GM15510 (cell line): ENCODE results near the gene REEP6.

ENCODE experiments used
- POLR2A ChIP-seq: IDR thresholded peaks from 3 replicates; pipeline ENCODE4 v1.6.1; 2011; ENCODE audit warnings: borderline replicate concordance; ENCODE audit not compliant: insufficient read length; ENCODE audit errors: extremely low read depth

The REEP6 gene

DNA sequence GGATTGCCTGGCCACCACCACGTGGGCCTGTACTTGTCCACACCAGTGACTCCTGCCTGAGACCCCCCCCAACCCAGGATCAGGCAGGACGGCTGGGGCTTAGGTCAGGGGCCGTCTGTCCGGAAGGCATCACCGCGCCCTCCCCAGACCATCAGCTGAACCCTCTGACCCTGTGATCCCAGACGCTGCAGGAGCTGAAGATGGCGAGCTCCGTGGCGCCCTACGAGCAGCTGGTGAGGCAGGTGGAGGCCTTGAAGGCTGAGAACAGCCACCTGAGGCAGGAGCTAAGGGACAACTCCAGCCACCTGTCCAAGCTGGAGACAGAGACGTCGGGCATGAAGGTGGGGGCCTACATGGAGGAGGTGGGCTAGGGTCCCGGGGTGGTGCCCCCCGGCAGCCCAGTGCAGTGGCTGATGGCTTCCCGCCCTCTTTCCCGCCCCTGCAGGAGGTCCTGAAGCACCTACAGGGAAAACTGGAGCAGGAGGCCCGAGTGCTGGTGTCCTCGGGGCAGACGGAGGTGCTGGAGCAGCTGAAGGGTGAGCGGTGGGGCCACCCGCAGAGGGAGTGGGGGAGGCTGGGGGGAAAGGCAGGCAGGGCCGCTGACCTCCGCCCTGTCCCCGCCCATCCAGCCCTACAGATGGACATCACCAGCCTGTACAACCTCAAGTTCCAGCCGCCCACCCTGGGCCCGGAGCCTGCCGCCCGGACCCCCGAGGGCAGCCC is 38.0 kb upstream of the REEP6 start:
- no peak for TF ChIP-seq POLR2A

DNA sequence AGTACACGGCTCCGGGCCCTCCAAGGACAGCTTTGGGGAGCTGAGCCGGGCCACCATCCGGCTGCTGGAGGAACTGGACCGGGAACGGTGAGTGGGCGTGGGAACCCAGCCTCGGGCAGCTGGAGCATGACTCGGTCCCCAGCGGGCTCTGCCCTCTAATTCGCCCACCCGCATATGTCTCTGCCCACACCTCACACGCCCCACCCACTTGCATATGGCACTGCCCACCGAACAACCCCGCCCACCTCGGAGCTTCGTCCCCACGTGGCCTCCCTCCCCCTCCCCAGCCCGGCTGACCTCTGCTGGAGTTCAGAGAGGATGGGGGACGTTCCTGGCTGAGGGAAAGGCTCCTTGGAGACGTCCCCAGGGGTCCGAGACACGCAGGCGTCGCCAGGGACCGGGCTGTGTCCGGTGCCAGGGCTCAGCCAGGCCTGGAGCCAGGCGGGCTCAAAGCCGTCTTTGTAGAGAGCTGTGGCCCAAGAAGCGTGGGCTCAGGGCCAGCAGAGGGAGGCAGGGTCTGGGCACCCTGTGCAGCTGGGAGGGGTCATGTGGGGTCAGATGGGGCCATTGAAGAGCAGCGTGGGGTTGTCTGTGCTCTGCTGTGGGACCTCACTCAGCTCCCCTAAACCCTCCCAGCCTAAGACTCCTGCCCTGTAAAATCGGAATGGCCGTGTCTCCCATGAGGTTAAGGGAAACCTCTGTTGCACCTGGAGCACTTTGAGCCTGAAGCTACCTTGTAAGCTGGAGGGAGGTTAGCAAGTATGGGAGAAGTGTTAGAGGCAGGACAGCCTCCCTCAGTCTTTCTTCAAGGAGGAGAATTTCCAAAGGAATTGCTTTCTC is 37.2 kb upstream of the REEP6 start:
- no peak for TF ChIP-seq POLR2A

DNA sequence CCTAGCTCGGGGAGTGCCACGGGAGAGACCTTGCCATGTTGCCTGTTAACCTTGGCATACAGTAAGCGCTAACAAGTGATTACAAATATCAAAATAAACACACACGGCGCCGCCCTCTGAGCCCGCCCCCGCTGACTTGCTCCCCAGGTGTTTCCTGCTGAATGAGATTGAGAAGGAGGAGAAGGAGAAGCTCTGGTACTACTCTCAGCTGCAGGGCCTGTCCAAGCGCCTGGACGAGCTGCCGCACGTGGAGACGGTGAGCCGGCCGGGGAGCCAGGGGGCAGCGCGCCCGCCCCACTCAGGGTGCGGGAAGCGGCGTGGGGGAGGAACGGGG is 36.0 kb upstream of the REEP6 start:
- no peak for TF ChIP-seq POLR2A

DNA sequence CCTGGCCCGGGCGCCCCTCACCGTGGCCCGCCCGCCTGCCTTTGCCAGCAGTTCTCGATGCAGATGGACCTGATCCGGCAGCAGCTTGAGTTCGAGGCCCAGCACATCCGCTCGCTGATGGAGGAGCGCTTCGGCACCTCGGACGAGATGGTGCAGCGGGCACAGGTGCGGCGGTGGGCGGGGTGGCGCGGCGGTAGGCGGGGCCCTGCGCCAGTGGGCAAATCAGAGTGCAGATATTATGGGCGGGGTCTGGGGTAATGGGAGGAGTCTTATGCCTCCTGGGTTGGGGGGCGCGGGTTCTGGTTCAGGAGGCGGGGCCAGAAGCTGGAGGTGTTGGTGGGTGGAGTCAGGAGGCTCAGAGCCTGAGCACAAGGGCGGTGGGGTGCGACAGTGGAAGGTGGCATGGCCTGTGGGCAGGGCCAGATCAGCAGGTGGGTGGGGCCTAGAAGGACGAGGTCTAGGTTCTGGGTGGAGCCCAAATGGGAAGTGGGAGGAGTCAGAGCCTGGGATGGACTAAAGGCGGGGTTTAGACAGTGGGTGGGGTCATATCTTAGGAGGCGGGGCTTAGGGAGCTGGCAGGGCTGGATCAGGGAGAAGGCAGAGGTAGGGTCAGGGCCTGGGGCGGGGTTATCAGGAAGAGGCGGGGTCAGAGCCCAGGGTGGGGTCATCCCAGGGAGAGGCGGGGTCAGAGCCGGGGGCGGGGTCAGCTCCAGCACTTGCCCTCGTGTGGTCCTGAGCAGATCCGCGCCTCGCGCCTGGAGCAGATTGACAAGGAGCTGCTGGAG is 35.5 kb upstream of the REEP6 start:
- no peak for TF ChIP-seq POLR2A

DNA sequence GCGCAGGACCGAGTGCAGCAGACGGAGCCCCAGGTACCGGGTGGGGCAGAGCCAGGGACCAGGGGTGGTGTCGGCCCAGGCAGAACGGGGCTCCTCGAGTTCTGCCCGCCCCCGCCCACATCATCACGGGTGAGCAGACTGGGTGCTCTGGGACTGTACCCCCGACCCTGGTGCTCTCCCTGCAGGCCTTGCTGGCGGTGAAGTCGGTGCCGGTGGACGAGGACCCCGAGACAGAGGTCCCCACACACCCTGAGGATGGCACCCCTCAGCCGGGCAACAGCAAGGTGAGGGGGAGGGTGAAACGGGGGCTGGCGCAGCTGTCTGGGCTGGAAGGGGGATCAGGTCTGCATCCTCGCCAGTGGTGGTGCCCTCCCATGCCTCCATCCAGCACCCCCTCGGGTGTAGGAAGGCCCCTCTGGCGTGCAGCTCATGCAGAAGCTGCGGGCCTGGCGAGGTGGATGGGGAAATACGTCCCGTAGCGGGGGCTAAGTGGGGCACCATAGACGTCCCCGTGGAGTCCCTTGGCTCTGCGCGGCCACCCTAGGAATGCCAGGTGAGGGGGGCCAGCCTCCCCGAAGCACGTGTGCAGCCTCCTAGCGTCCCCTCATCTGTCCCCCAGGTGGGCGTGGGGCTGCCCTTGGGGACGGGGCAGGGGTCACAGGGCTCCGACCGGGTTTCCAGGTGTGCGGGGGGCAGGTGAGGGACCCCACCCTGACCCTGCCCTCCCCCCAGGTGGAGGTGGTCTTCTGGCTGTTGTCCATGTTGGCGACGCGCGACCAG is 34.7 kb upstream of the REEP6 start:
- no peak for TF ChIP-seq POLR2A

DNA sequence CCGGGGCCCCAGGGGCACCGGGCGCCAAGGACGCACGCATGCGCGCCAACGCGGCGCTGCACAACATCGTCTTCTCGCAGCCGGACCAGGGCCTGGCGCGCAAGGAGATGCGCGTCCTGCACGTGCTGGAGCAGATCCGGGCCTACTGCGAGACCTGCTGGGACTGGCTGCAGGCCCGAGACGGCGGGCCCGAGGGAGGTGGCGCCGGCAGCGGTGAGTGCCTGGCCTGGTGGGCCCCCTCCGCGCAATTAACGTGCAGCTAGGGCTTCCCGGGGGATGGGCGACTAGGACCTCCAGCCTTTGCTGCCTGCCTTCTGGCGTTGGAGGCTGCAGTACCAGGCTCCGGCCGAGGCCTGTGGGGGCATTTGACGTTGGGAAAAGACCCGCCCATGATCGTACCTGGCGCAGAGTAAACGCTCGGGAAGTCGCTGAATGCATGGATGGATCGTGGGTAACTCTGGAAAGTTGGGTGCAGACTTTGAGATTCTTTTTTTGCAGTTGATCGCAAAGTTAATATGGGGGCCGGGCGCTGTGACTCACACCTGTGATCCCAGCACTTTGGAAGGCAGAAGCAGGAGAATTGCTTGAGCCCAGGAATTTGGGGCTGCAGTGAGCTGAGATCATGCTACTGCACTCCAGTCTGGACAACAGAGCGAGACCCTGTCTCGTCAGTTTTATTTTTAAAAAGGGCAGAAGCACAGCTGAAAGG is 33.8 kb upstream of the REEP6 start:
- no peak for TF ChIP-seq POLR2A

DNA sequence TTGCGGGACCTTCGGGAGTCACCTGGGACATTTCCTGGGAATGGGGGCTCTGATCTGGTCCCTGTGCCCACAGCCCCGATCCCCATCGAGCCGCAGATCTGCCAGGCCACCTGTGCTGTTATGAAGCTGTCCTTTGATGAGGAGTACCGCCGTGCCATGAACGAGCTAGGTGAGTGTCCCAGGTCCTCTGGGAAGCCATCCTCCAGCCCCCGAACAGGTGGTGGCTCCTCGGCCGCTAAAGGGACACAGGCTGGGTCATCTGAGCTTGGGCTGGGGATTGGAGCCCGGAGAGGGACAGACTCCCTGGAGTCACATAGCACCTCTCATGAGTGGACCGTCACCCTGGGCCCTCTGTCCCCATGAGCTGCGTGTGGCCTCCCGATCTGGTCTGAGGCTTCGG is 33.1 kb upstream of the REEP6 start:
- no peak for TF ChIP-seq POLR2A

DNA sequence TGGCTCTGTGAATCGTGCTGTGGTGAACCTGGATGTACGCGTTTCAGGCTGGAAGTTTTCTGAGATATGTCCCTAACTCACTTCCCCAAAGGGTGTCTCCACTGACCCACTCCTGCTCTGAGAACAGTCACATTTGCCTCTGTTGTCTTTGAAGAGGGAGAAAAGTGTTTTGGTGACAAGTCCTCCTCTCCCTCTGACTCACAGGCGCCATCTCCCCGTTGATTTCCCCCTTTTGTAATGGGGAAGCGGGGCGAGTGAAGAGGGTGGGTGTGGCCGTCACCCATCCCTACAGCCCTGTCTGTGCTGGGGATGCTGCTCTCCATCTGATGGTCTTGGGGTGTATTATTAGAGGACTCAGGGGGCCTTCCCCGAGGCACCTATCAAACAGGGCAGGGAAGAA is 31.5 kb upstream of the REEP6 start:
- no peak for TF ChIP-seq POLR2A

DNA sequence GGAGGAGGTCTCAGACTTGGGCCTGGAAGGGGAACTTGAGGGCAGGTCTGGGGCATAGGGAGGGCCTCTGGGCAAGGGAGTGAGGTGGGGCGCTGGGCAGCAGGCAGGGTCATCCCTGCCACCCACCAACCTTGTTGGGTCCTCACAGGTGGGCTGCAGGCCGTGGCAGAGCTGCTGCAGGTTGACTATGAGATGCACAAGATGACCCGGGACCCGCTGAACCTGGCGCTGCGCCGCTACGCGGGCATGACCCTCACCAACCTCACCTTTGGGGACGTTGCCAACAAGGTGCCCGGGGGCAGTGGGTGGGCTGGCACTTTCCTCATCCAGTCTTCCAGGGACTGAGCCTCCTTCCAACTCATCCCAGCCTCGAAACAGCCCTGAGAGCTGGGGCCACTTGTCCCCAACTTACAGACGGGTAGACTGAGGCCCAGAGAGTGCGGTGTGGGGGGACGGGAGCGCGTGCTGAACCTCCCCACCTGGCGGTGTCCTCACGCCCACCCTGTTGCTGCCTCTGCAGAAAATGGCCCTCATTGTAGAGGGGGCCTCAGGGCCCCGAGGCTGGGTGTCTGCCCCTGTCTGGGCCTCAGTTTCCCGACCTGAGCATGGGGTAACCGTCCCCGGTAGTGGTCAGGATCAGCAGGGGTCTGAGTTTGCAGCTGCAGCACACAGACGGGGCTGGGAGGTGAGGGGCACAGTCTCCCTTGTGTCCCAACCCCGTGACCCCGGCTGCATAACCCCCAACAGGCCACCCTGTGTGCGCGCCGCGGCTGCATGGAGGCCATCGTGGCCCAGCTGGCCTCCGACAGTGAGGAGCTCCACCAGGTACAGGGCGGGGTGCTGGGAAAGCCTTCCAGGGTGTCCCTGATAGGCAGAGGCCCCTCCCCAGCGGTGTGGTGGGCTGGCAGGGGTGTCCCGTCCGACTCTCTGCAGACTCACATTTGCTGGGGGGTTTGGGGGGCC is 30.7 kb upstream of the REEP6 start:
- TF ChIP-seq POLR2A = no peak

DNA sequence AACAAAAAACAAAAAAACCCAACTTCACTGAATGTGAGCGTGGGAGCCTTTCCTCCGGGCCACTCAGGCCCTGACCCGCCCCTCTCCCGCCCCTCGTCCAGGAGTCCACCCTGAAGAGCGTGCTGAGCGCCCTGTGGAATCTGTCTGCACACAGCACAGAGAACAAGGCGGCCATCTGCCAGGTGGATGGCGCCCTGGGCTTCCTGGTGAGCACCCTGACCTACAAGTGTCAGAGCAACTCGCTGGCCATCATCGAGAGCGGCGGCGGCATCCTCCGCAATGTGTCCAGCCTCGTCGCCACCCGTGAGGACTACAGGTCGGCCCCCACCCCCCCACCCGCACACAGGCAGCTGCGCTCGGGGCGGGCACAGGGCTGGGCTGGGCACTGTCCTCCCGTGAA is 29.1 kb upstream of the REEP6 start:
- no peak for TF ChIP-seq POLR2A

DNA sequence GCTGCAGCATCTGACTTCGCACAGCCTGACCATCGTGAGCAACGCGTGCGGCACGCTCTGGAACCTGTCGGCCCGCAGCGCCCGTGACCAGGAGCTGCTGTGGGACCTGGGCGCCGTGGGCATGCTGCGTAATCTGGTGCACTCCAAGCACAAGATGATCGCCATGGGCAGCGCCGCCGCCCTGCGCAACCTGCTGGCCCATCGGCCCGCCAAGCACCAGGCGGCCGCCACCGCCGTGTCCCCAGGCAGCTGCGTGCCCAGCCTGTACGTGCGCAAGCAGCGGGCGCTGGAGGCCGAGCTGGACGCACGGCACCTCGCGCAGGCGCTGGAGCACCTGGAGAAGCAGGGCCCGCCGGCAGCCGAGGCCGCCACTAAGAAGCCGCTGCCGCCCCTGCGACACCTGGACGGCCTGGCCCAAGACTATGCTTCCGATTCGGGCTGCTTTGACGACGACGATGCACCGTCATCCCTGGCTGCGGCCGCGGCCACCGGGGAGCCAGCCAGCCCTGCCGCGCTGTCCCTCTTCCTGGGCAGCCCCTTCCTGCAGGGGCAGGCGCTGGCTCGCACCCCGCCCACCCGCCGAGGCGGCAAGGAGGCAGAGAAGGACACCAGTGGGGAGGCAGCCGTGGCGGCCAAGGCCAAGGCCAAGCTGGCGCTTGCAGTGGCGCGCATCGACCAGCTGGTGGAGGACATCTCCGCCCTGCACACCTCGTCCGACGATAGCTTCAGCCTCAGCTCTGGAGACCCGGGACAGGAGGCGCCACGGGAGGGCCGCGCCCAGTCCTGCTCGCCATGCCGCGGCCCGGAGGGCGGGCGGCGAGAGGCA is 25.6 kb upstream of the REEP6 start:
- TF ChIP-seq POLR2A = no peak

DNA sequence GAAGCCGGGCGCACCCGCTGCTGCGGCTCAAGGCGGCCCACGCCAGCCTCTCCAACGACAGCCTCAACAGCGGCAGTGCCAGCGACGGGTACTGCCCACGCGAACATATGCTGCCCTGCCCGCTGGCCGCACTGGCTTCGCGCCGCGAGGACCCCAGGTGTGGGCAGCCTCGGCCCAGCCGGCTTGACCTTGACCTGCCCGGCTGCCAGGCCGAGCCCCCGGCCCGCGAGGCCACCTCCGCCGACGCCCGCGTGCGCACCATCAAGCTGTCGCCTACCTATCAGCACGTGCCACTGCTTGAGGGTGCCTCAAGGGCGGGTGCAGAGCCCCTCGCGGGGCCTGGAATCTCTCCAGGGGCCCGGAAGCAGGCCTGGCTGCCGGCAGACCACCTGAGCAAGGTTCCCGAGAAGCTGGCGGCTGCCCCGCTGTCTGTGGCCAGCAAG is 24.9 kb upstream of the REEP6 start:
- no peak for TF ChIP-seq POLR2A
